AG04450 (cell line): ENCODE results near the gene ARHGAP15. TPM values are rescaled to one million over a fixed set of nuclear protein-coding genes. Genes with fewer than 3 reads are reported as not detected.

Experiments used
- CTCF ChIA-PET: fragments of 300-600, 350-600 bp; formaldehyde crosslinking; extraction: SDS; loops from one replicate; lab custom pipeline; 2022; ENCODE audit warnings: antibody characterized with exemption, inconsistent platforms; lab: Charles Lee
- POLR2A ChIA-PET: fragments of 350-600 bp; formaldehyde crosslinking; extraction: SDS; loops from one replicate; lab custom pipeline; 2021; ENCODE audit warnings: antibody characterized with exemption, inconsistent platforms; lab: Yijun Ruan, JAX
- DNase-seq: peaks from one replicate; pipeline ENCODE4 v3.0.0-alpha.2; 2011; ENCODE audit warnings: low read depth, low spot score
- H3K27ac ChIP-seq: one replicate; pipeline ENCODE4 v1.5.1; 2012; ENCODE audit warnings: low read depth, low read length, control low read depth
- H3K27me3 ChIP-seq: one replicate; pipeline ENCODE4 v1.6.0; 2012; ENCODE audit warnings: low read length; ENCODE audit not compliant: control insufficient read depth, insufficient read depth
- H3K4me3 ChIP-seq: 2 replicates; pipeline ENCODE4 v1.5.1; 2011; ENCODE audit warnings: mild to moderate bottlenecking, low read depth, low read length, control low read depth
- H3K9me3 ChIP-seq: 2 replicates; pipeline ENCODE4 v1.5.1; 2012; ENCODE audit warnings: low read length; ENCODE audit not compliant: control insufficient read depth, insufficient read depth
- polyA plus RNA-seq: library from polyadenylated mRNA; depleted of rRNA; stranded (reverse); fragments of >200 nt; gene quantifications from 2 replicates; pipeline ENCODE4 v1.2.3, GENCODE V29; 2011
- TF ChIP-seq, protein P1 (sequence below): IDR thresholded peaks from 2 replicates; pipeline ENCODE4 v1.5.1; 2011; ENCODE audit warnings: low read depth, low read length, control low read depth, inconsistent platforms

The ARHGAP15 gene
- polyA plus RNA-seq, 1 experiment: not detected

- H3K27ac ChIP-seq: no peak overlapping the region
- H3K27me3 ChIP-seq: no peaks in the 10 kb centered on the region
- no peaks in the 10 kb centered on the region for H3K9me3 ChIP-seq
- ChIA-PET POLR2A (no interaction called here), CTCF (interaction anchor here (2.3 to 7.1 kb wide), 3 partner anchors 21 to 229 kb away, joined by 7 to 67 read pairs (median 18); no protein-coding TSS in a partner anchor)
- TF ChIP-seq, protein P1, sequence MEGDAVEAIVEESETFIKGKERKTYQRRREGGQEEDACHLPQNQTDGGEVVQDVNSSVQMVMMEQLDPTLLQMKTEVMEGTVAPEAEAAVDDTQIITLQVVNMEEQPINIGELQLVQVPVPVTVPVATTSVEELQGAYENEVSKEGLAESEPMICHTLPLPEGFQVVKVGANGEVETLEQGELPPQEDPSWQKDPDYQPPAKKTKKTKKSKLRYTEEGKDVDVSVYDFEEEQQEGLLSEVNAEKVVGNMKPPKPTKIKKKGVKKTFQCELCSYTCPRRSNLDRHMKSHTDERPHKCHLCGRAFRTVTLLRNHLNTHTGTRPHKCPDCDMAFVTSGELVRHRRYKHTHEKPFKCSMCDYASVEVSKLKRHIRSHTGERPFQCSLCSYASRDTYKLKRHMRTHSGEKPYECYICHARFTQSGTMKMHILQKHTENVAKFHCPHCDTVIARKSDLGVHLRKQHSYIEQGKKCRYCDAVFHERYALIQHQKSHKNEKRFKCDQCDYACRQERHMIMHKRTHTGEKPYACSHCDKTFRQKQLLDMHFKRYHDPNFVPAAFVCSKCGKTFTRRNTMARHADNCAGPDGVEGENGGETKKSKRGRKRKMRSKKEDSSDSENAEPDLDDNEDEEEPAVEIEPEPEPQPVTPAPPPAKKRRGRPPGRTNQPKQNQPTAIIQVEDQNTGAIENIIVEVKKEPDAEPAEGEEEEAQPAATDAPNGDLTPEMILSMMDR: no peak
- H3K4me3 ChIP-seq: no peak overlapping the region
- no peak for DNase-seq
Observed at GRCh38 chr2:143263066-143263625, 133.9 kb downstream of the ARHGAP15 start.

DNA sequence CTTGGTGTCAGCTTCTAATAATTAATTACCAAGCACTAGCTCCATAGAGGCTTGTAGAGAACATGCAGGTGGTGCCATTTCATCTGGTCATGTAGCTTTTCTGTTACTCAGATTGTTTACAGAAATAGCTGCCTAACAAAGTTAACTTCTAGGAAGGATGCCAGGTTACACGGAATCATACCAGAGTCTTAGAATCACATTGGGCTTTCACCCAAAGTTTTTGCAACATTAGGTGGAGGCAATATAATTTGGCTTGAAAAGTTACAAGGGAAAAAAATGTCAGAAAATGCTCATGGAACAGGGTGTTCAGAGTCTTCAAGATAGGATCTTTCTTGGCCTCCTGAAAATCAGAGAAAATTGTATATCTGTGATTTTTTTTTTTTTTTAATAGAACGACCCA, 135.6 kb downstream of the ARHGAP15 start:
- ChIA-PET POLR2A (no interaction called here), CTCF (interaction anchor here (0.6 to 4.4 kb wide), 5 partner anchors 19 to 745 kb away, joined by 3 to 18 read pairs (median 4); no protein-coding TSS in a partner anchor)
- no peak overlapping the region for H3K4me3 ChIP-seq
- DNase-seq: peak; percentile 74
- H3K9me3 ChIP-seq: no peaks in the 10 kb centered on the region
- no peaks in the 10 kb centered on the region for H3K27me3 ChIP-seq
- no peak overlapping the region for H3K27ac ChIP-seq
- TF ChIP-seq, protein P1: no peak

DNA sequence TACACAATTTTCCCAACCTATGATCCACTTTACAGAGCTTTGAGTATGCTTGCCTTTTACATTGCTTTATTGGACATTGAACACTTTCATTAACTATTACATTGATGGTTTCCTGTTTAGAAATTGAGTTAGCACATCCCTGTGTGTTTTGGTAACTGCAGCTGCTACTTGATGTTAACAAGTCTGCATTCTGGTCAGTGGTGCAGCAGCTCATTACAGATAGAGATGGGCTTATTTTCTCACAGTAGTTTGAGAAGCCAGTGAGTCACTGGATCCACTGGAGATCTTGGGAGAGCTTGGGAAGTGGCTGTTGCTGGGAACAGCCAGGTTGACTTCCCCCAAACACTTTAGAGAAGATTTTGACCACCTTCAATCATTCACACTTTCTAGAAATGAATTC, 150.5 kb downstream of the ARHGAP15 start:
- Histone ChIP-seq H3K4me3 (no peak overlapping the region), H3K9me3 (no peaks in the 10 kb centered on the region), H3K27me3 (no peaks in the 10 kb centered on the region), H3K27ac (no peak overlapping the region)
- ChIA-PET CTCF (interaction anchor here (1.9 kb wide), 1 partner anchor 20 kb away, joined by 4 read pairs; no protein-coding TSS in a partner anchor), POLR2A (no interaction called here)
- DNase-seq: no peak
- TF ChIP-seq, protein P1: no peak

GRCh38 chr2:143280097-143280757, 151.0 kb downstream of the ARHGAP15 start:
- ChIA-PET POLR2A (no interaction called here), CTCF (interaction anchor here (1.9 kb wide), 1 partner anchor 21 kb away, joined by 4 read pairs; no protein-coding TSS in a partner anchor)
- TF ChIP-seq, protein P1: no peak

GRCh38 chr2:143282684-143283083, 153.5 kb downstream of the ARHGAP15 start:
- Histone ChIP-seq H3K27ac (no peak overlapping the region), H3K27me3 (no peaks in the 10 kb centered on the region), H3K9me3 (no peaks in the 10 kb centered on the region), H3K4me3 (no peak overlapping the region)
- CTCF ChIA-PET: interaction anchor here (1.5 to 2.3 kb wide), 2 partner anchors 17 to 23 kb away, joined by 8 to 18 read pairs; no protein-coding TSS in a partner anchor
- DNase-seq: no peak
- TF ChIP-seq, protein P1: peak; percentile 22; the same call in 1 of the 2 replicates
- POLR2A ChIA-PET: no interaction called here

More at GRCh38 chr2:143280097-143280757, 151.0 kb downstream of the ARHGAP15 start:
- Histone ChIP-seq H3K27me3 (no peaks in the 10 kb centered on the region), H3K27ac (no peak overlapping the region), H3K4me3 (no peak overlapping the region), H3K9me3 (no peaks in the 10 kb centered on the region)
- no peak for DNase-seq
